ENCODE results near the gene L3MBTL4.

DNA sequence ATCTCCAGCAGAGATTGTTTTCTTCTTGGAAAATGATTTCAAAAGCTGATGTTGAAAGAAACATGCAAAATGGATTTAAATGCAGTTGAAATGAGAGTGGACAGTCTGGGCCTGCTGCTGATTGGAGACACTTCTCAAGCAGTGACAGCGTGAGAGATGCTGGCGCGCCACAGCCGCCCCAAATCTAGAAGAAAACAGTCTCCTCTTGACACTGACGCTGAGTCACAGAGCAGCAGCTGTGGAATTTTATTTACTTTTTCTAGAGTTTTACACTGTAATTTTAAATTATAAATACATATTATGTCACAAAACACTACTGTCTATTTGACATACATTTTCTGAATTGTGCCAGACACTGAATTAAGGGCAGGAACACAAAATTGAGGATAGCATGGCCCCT lies 397.5 kb downstream of the L3MBTL4 start:
- no peak for TF ChIP-seq TAF1 (IDR thresholded peaks at IDR 0.05; ENCODE audit: low read depth, low read length)
- TF ChIP-seq POU2F2 (IDR thresholded peaks at IDR 0.05; ENCODE audit: low read depth, low read length) = no peak
- no peak for TF ChIP-seq POLR2AphosphoS5 (IDR thresholded peaks at IDR 0.05; ENCODE audit: low read depth, low read length)

Data from GM12891 (cell line).